Neural cell (in vitro differentiated cells): ENCODE data around the gene SFT2D2. TPM values are rescaled to one million over a fixed set of nuclear protein-coding genes. Genes with fewer than 3 reads are reported as not detected.

Source experiments
- H2AFZ ChIP-seq: fragments of 200-600, 300-800 bp; sonication (generic), shearing (Covaris generic); 2 replicates; pipeline ENCODE4 v1.6.0; 2014; ENCODE audit warnings: low read depth, mild to moderate bottlenecking, antibody characterized with exemption, low read length, moderate library complexity
- H3F3A ChIP-seq: fragments of 200-600 bp; shearing (Covaris generic); 2 replicates; pipeline ENCODE4 v1.6.1; 2016; ENCODE audit warnings: mild to moderate bottlenecking, moderate library complexity, mixed read lengths, antibody characterized with exemption, low read length; ENCODE audit not compliant: insufficient read depth, poor library complexity, severe bottlenecking
- H3K27ac ChIP-seq: fragments of 200-600, 300-800 bp; sonication (generic), shearing (Covaris generic); 2 replicates; pipeline ENCODE4 v1.5.1; 2014; ENCODE audit warnings: mild to moderate bottlenecking, low read length, moderate library complexity
- H3K27me3 ChIP-seq: fragments of 300-800, 200-600 bp; sonication (generic), shearing (Covaris generic); 2 replicates; pipeline ENCODE4 v1.6.0; 2014; ENCODE audit warnings: mild to moderate bottlenecking, low read depth, low read length, moderate library complexity; ENCODE audit not compliant: insufficient read depth
- H3K36me3 ChIP-seq: fragments of 300-800, 200-600 bp; sonication (generic), shearing (Covaris generic); 2 replicates; pipeline ENCODE4 v1.5.1; 2014; ENCODE audit warnings: mild to moderate bottlenecking, antibody characterized with exemption, low read length, moderate library complexity; ENCODE audit not compliant: insufficient read depth
- H3K4me2 ChIP-seq: fragments of 300-800, 200-600 bp; sonication (generic), shearing (Covaris generic); 2 replicates; pipeline ENCODE4 v1.6.0; 2014; ENCODE audit warnings: mild to moderate bottlenecking, low read length
- H3K4me3 ChIP-seq: fragments of 300-800, 200-600 bp; sonication (generic), shearing (Covaris generic); 2 replicates; pipeline ENCODE4 v1.5.1; 2014; ENCODE audit warnings: mild to moderate bottlenecking, low read length, moderate library complexity
- H3K79me2 ChIP-seq: fragments of 200-600 bp; shearing (Covaris generic); replicated peaks from 2 replicates; pipeline ENCODE4 v1.6.0; 2014; ENCODE audit warnings: mild to moderate bottlenecking, low read length, moderate library complexity; ENCODE audit not compliant: insufficient read depth
- H3K9ac ChIP-seq: fragments of 300-800, 200-600 bp; sonication (generic), shearing (Covaris generic); 2 replicates; pipeline ENCODE4 v1.6.1; 2016; ENCODE audit warnings: mild to moderate bottlenecking, low read length, mixed read lengths
- H3K9me2 ChIP-seq: fragments of 200-600 bp; shearing (Covaris generic); 2 replicates; pipeline ENCODE4 v1.6.1; 2016; ENCODE audit warnings: mild to moderate bottlenecking, low read length, mixed read lengths; ENCODE audit not compliant: insufficient read depth
- H3K9me3 ChIP-seq: fragments of 200-600, 300-800 bp; sonication (generic), shearing (Covaris generic); 2 replicates; pipeline ENCODE4 v1.6.1; 2016; ENCODE audit warnings: mild to moderate bottlenecking, mixed run types, low read length, moderate library complexity, mixed read lengths
- H4K20me1 ChIP-seq: fragments of 200-600 bp; shearing (Covaris generic); 2 replicates; pipeline ENCODE4 v1.6.1; 2016; ENCODE audit warnings: mild to moderate bottlenecking, mixed run types; ENCODE audit not compliant: insufficient read depth
- CTCF ChIP-seq: fragments of 450-650 bp; IDR thresholded peaks from 2 replicates; pipeline ENCODE4 v1.5.1; 2014; ENCODE audit warnings: antibody characterized with exemption, mild to moderate bottlenecking, moderate library complexity; ENCODE audit not compliant: poor library complexity, severe bottlenecking
- EP300 ChIP-seq: fragments of 450-650 bp; conservative IDR thresholded peaks from 2 replicates; pipeline ENCODE4 v1.6.1; 2014; ENCODE audit warnings: antibody characterized with exemption, mild to moderate bottlenecking, moderate library complexity; ENCODE audit not compliant: poor library complexity, severe bottlenecking
- EZH2 ChIP-seq: fragments of 200-600, 300-800 bp; shearing (Covaris generic), sonication (generic); IDR thresholded peaks from 2 replicates; pipeline ENCODE4 v1.6.1; 2014; ENCODE audit warnings: antibody characterized with exemption, low read length, borderline replicate concordance, mild to moderate bottlenecking; ENCODE audit not compliant: insufficient read depth, poor library complexity, severe bottlenecking
- MXI1 ChIP-seq: fragments of 450-650 bp; conservative IDR thresholded peaks from 2 replicates; pipeline ENCODE4 v1.6.1; 2014; ENCODE audit warnings: antibody characterized with exemption, mild to moderate bottlenecking; ENCODE audit not compliant: poor library complexity, severe bottlenecking
- POLR2AphosphoS5 ChIP-seq: IDR thresholded peaks from 2 replicates; pipeline ENCODE4 v1.6.1; 2012
- RAD21 ChIP-seq: fragments of 450-650 bp; conservative IDR thresholded peaks from 2 replicates; pipeline ENCODE4 v1.6.1; 2014; ENCODE audit warnings: antibody characterized with exemption, mild to moderate bottlenecking, moderate library complexity
- REST ChIP-seq: IDR thresholded peaks from 2 replicates; pipeline ENCODE4 v1.6.1; 2012; ENCODE audit warnings: borderline replicate concordance
- SMC3 ChIP-seq: fragments of 450-650 bp; conservative IDR thresholded peaks from 2 replicates; pipeline ENCODE4 v1.6.1; 2014; ENCODE audit warnings: antibody characterized with exemption, mild to moderate bottlenecking, moderate library complexity; ENCODE audit not compliant: poor library complexity
- TAF1 ChIP-seq: IDR thresholded peaks from 2 replicates; pipeline ENCODE4 v1.6.1; 2012; ENCODE audit warnings: low read depth
- polyA plus RNA-seq: library from polyadenylated mRNA; depleted of rRNA; stranded (reverse); fragments of >200 nt; gene quantifications from 2 replicates; pipeline ENCODE4 v1.2.3, GENCODE V29; 2014

Gene SFT2D2
- polyA plus RNA-seq, 1 donor from 2014 or later, result 8.3 TPM

GRCh38 chr1:168259567-168259966 is 33.8 kb downstream of the SFT2D2 start:
- no peak overlapping the region for H3K27ac ChIP-seq
- H3K79me2 ChIP-seq, result no peaks in the 10 kb centered on the region
- no peaks in the 10 kb centered on the region for H3F3A ChIP-seq
- H3K9ac ChIP-seq, result no peak overlapping the region
- no peaks in the 10 kb centered on the region for H3K27me3 ChIP-seq
- TF ChIP-seq CTCF, result no peak
- TF ChIP-seq POLR2AphosphoS5, result no peak
- TF ChIP-seq MXI1, result no peak
- no peak for TF ChIP-seq SMC3
- no peak for TF ChIP-seq RAD21
- no peak for TF ChIP-seq EP300
- no peak for TF ChIP-seq EZH2
- TF ChIP-seq REST, result no peak
- no peak for TF ChIP-seq TAF1
- H3K4me2 ChIP-seq, result no peak overlapping the region
- peaks cover 6% of the 10 kb centered on the region for H3K9me3 ChIP-seq
- H3K4me3 ChIP-seq, result no peak overlapping the region
- H3K9me2 ChIP-seq, result no peaks in the 10 kb centered on the region
- H4K20me1 ChIP-seq, result no peaks in the 10 kb centered on the region
- H3K36me3 ChIP-seq, result no peaks in the 10 kb centered on the region
- no peak overlapping the region for H2AFZ ChIP-seq

GRCh38 chr1:168260393-168260792 is 34.6 kb downstream of the SFT2D2 start:
- no peak for TF ChIP-seq TAF1
- TF ChIP-seq MXI1, result no peak
- TF ChIP-seq REST, result no peak
- no peak for TF ChIP-seq EZH2
- TF ChIP-seq CTCF, result no peak
- no peak for TF ChIP-seq POLR2AphosphoS5
- TF ChIP-seq SMC3, result no peak
- TF ChIP-seq EP300, result no peak
- no peak for TF ChIP-seq RAD21
- H4K20me1 ChIP-seq, result no peaks in the 10 kb centered on the region
- H3K27ac ChIP-seq, result no peak overlapping the region
- no peak overlapping the region for H3K4me2 ChIP-seq
- H3K4me3 ChIP-seq, result no peak overlapping the region
- H3K9me3 ChIP-seq, result peaks cover 6% of the 10 kb centered on the region
- no peak overlapping the region for H2AFZ ChIP-seq
- no peaks in the 10 kb centered on the region for H3K36me3 ChIP-seq
- H3K79me2 ChIP-seq, result no peaks in the 10 kb centered on the region
- H3K9me2 ChIP-seq, result no peaks in the 10 kb centered on the region
- no peak overlapping the region for H3K9ac ChIP-seq
- no peaks in the 10 kb centered on the region for H3K27me3 ChIP-seq
- H3F3A ChIP-seq, result no peaks in the 10 kb centered on the region
